C4-2B (cell line): ENCODE data around the gene SLC39A9.
A peak's percentile ranks its signal among the peaks of the same experiment; 100 is the strongest.
"Not testable (repeated sequence)": the region's sequence is repeated elsewhere in the genome, so short reads cannot be mapped to it uniquely, and the experiment has no call there.

Experiments
- H3K27ac ChIP-seq: fragments of 450-650 bp; 2 replicates; pipeline ENCODE4 v1.5.1; 2017
- CTCF ChIP-seq: fragments of 450-650 bp; conservative IDR thresholded peaks from 2 replicates; pipeline ENCODE4 v1.5.1; 2017; ENCODE audit warnings: mild to moderate bottlenecking
- ZFX ChIP-seq: fragments of 450-650 bp; IDR thresholded peaks from 2 replicates; pipeline ENCODE4 v1.6.1; 2017

The SLC39A9 gene

GRCh38 chr14:69378274-69378673 is 20.2 kb upstream of the SLC39A9 start:
- TF ChIP-seq CTCF (no peak), ZFX (no peak)
- H3K27ac ChIP-seq: no peak overlapping the region

- H3K27ac ChIP-seq: no peak overlapping the region; the same call in 1 of the 2 replicates
- TF ChIP-seq ZFX (no peak), CTCF (no peak)
Observed at GRCh38 chr14:69387311-69387710, 11.2 kb upstream of the SLC39A9 start.

- H3K27ac ChIP-seq: not testable (repeated sequence)
Observed at GRCh38 chr14:69391400-69391799, 7.1 kb upstream of the SLC39A9 start.

- H3K27ac ChIP-seq: no peak overlapping the region
- TF ChIP-seq ZFX (no peak), CTCF (no peak)
Observed at GRCh38 chr14:69392481-69392880, 6.0 kb upstream of the SLC39A9 start.

- H3K27ac ChIP-seq: no peak overlapping the region
- TF ChIP-seq ZFX: no peak
- no peak for TF ChIP-seq CTCF
Observed at GRCh38 chr14:69395929-69396328, 2.6 kb upstream of the SLC39A9 start.

GRCh38 chr14:69398818-69399210 is 322 bp downstream of the SLC39A9 start:
- peak overlapping the region; percentile 95 for H3K27ac ChIP-seq
- TF ChIP-seq CTCF (no peak), ZFX (no peak)

GRCh38 chr14:69399750-69400149 is 1.3 kb downstream of the SLC39A9 start:
- no peak overlapping the region for H3K27ac ChIP-seq
- TF ChIP-seq ZFX: no peak
- TF ChIP-seq CTCF: no peak

- no peak overlapping the region for H3K27ac ChIP-seq
- TF ChIP-seq ZFX (no peak), CTCF (no peak)
Observed at GRCh38 chr14:69400154-69400553, 1.7 kb downstream of the SLC39A9 start.
